Stimulated activated CD8-positive, alpha-beta memory T cell treated with anti-CD3 and anti-CD28 coated beads, Interleukin-4, amount 100 ng/mL, for 24 hours (primary cell): ENCODE measurements around the gene NPTN.

Experiments used
- DNase-seq: peaks from one replicate; pipeline ENCODE4 v3.0.0-alpha.2; 2020; ENCODE audit warnings: low read depth

The NPTN gene

DNA sequence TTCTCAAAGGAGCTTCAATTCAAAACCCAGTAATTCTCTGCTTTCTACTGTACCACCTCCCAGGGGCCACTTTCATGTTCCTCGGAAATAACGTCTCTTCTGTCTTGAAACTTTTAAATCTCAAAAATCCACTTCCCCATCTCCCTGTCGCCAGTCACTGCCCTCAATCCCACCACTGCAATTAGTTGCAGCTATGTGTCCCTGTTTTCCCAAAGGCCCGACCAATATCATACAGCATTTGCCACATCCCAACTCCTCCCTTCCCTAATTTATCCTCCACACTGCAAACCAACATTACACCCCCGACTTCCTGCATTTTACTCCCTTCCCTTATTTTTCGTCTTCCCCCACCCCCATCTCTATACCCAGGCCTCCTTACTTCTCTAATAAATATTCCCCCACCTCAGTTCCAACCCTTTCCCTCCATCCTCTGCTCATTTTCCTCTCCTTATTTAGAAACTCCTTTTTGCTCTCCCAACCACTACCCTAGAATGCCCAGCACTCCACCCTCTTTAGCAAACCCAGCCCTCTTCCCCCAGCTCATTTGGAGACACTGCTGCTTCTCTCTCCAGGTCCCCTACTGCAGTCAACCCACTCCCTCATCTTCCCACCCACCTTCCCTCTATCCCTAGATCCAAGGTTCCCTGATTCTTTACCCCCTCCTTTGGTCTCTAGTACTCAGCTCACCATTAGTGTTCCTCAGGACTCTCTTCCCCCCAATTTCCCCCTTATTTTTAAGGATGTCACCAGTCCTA, 1.1 kb downstream of the NPTN start:
- DNase-seq = no peak

DNA sequence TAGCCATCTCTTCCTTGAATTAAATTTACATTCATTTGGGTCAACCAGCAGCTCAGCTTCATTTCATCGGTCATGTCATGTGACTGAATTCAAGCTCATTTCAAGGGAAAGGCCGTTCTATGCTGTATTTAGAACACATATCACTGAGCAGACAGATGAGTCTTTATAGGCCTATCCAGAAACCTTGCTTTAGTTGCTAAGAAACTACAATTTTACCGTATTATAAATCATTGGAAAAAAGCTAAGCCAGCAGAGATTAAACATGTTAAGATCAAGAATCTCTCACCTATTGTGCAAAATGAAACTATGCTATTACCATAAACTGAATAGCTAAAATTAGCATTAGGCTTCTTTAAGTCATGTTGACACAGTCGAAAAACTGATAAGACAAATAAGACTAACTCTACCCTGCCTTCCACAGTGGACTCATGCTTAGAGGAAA, 2.2 kb downstream of the NPTN start:
- no peak for DNase-seq

DNA sequence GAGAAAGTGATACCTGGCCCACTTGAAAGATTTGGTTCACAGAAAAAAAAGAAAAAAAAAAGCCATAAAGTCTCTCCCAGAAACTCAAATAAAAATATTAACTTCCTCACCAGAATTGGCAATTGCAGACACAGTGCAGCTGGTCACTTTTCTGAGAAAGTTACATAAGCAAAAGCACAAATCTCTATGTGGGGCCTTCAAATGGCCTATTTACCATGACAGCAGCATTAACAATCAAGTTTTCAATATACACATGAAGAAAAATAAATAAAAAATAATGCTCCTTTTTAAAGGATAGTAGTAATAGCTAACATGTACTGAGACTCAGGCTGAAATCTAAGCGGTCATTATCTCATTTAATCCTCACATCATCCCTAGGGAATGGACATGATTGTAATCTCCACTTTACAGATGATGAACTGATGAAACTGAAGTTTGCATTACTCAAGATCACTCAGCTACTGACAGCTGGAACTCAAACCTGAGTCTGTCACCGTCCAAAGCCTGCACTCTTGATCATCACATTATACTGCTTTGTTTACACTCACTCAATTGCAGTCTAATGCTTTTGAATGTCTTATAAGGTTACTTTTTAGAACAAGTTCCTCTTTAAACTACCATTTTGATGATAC, 3.3 kb downstream of the NPTN start:
- DNase-seq = no peak

DNA sequence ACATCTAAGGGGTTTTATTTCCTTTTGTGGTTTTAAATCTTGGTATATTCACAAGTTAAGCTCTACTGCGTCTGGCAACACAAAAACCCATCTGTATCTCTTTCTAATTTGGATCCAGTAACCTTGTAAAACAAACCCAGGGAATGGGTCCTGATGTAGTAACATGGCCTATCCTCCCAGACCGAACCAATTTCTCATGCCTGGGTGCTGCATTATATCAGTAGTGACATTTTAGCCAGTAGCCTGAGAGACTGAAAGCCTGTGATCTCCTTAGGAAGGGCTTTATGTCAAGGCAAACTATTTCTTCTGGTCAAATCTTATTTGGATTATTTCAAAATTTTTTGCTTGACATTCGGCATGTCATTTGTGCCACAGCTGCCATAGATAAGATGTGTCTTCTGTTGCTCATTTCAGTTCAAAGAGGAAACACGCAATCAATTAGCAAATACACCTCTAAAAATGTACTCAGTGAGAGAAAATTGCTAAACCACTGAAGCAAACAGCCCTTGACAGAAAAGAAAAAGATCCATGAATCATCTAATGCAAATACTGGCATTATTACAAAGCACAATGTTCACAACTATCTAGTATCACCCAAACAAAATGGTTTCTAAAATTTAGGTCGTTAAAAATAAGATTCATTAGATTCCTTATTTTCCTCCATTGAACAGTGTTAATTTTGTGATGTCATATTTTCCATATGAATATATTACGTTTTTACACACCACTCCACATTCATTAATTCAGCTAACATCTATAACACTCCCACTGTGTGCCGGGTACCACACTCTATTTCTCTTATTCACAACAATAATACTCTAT, 4.0 kb downstream of the NPTN start:
- DNase-seq = no peak

DNA sequence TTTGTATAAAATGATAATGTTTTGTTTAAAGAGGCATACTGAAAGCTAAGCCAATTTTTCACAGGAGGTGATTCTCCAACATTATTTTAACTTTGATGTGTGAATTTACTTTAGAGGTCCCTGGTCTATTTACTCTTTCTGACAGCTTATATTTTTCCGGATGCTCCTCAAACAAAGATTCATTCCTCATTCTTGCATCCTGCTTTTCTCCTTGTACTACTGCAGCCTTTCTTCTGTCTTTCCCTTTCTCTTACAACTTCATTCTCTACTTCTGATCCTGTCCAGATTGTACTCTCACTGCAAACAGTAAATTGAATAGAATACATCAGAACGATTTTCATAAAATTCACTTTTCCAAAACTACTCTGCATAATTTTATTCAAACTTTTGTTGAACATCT, 5.1 kb downstream of the NPTN start:
- DNase-seq = no peak

DNA sequence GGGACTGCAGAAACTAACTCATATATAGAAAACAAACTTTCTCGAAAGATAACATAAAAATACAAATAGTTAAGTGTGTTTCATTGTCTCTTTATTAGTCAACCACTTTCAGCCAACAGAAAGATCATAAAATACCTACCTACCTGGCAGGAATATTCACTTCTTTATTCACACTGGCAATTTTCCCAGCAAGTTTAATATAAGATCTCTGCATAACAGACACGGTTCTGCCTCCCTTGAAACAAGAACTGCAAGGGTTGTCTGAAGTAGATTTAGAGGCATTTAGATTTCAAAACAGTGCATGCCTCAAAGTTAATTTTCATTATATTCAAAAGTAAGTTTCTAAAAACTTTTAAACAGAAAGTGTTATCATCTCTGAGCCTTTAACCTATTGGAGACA, 7.1 kb downstream of the NPTN start:
- no peak for DNase-seq

DNA sequence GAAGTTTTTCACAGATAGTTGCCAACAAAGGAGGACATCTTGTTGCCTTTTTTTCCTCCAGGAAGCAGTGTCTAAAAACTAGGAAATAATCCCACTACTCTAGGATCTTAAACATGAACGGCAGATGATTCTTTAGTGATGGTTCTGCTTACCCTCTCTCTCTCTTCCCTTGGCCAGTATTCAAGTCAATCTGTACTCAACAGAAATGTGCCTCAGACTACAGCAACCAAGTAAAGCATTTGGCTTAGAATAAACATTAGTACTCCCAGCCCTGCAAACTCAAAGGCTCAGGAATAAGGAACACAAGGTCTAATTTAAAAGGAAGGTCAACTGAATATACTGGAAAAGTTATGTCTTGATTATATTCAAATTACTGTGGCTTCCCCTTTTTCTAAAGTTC, 8.7 kb downstream of the NPTN start:
- DNase-seq = no peak

DNA sequence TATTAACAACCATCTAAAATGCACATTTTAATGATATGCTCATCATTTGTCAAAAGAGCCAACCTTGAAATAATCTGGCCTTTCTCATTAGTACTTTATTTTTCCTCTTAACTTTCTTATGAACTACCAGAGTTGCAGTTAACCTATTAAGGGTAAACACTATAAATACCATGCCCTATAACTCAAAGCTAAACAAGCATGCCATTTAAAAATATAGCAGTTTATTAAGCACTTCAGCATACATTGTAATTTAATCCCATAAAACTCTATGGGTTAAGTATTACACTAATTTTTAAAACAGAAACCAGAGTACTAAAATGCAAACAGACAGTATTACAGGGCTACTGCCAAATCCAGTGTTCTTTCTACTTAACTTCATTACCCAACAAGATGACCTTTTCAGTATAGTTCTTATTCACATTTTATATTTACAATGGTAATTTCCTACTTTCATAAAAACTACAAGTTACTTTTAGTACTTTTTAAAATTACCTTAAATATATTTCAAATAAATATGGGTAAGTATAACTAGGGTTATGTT, 11.8 kb downstream of the NPTN start:
- no peak for DNase-seq

DNA sequence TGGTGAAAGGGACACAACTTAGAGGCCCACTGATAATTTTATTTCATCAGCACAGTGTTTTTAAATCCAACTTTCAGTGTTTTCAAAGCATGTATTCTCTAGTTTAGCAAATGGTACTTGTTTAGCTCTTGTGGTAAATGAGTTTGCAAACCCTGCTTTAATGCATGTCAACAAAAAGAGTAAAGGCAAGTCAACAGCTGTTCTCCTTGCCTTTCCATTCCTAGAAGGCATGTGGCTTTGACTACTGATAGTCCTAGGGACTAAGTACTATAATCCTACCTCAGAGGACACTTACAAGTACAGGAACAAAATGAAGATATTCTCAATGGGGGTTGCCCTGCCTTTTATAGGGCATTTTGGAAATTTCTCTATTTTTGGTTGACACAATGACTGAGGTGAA, 13.1 kb downstream of the NPTN start:
- DNase-seq = no peak

DNA sequence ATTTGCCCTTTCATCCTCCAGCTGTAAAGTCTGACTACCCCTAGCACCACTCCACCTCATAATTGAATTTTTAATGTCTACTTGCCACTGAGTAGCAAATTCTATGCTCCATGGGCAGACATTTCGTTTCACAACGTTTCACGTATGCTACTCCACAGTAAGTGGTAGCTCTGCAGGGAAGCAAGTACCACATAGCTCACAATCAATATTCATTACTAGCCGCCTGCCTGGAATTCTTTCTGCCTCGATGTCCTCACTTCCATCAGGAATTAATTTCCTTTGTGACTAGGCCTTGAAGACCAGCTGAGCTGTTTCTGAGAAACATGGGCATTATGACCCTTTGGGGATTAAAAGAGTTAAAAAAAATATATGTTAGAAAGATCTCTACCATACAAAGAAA, 15.3 kb downstream of the NPTN start:
- DNase-seq = no peak

DNA sequence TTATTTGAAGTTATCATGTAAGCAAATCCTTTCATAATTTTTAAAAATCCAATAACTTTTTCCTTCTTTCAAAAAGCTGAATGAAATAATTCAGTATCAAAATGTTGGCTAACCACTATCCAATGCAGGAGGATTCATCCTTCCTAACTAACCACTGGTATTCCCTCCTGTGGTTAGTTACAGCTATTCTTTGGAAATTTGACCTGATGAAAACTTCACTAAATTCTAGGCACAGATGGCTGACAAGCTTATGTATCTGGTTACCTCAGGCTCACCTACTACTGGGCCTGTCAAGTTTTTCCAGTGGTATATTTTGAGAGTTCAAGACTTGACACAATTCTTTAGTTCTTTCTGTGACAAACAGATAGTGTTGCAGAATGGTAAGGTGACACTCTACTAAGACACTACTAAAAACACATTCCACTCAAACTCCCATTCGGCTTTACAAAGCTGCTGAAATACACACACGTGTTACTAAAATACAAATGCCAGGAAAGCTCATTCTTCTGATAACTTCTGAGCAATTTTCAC, 15.8 kb downstream of the NPTN start:
- DNase-seq = no peak

DNA sequence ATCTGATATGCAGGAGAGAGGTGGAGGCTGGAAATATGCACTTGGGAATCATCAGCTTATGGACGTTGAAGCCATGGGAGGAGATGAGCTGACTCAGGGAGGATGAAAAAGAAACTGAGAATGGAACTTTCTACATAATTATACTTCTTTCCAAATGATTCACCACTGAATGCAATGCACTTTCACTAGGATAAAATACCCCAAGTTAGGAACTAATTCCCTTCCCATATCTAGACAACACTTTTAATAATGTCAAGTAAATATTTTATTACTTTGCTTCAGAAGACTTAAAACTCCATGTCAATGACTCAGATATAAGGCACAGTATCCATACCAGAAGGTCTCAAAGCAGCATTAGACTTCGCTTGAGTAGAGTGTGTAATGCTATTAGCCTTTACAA, 24.2 kb downstream of the NPTN start:
- no peak for DNase-seq

DNA sequence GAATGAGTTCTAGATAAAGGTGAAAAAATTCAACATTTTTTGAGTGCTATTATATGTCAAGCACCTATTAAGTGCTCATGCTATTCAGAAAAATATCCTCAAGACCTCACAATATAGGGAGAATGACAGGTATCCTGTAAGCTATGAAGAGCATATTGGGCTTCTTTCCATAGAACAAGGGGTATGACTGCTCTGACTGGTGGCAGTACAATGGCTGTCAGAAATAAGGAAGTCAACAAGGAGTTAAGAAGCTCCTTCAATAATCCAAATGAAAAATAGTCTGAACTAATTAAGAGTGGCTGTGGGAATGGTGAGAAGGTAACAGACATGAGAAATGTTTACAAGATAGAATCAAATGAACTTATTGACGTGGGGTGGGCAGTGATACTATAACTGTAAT, 24.7 kb downstream of the NPTN start:
- DNase-seq = no peak

DNA sequence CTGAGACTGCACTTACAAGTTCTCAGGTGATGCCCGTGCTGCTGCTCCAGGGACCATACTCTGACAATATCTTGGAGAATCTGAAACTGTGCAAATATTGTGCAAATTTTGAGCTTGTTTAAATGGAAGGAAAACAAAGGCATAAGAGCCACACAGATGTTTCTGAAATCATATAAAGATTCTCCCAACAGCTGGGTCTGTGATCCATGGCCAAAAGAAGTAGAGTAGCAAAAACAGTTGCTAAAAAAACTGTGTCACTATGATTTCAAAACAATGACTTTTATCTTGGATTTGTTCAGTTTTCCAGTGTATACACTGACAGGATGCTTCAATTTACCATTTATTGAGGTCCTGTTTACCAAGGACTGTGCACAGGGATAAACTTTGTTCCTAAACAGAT, 25.3 kb downstream of the NPTN start:
- DNase-seq = no peak

DNA sequence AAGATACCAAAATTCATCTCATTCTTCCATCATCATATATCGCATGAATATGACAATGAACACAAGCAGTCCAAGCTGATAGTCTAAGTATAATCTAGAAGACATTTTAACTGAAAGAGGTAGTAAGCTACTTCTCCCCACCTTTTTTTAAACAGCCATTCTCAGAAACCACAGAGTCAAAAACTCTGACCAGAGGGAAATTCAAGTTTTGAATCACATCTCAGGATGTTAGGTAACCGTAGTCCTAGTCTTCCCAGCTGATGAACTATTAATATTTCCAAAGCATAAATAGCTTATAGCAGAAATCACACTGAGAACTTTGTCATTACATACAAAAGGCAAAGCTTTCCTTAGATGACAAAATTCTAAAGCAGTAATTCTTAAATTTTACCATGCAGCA, 25.8 kb downstream of the NPTN start:
- no peak for DNase-seq

DNA sequence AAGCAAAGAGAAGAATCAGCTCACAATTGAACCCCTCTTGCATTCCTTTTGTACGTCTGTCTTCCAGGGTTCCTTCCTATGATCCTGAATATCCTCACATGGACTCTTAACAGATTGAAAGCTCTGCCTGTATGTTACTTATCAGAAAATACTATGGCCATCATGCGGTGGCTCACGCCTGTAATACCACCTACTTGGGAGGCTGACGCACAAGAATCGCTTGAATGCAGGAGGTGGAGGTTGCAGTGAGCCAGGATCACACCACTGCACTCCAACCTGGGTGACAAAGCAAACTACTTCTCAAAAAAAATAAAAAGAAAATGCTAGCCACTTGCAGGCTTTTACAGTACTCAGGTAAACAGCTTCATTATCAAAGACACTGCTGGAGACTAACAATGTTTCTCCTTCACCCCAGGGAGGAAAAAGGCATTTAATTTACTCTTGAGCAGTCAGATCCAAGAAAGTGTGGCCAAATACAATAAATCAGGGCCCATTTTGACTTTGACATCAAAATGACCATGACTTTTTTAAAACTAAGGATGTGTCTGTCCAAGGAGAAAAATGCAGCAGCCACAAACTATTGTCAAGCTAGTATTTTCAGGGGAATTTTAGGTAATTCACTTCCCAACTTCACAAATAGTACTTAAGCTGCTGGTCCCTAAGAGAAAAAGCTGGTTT, 27.3 kb downstream of the NPTN start:
- DNase-seq = no peak

DNA sequence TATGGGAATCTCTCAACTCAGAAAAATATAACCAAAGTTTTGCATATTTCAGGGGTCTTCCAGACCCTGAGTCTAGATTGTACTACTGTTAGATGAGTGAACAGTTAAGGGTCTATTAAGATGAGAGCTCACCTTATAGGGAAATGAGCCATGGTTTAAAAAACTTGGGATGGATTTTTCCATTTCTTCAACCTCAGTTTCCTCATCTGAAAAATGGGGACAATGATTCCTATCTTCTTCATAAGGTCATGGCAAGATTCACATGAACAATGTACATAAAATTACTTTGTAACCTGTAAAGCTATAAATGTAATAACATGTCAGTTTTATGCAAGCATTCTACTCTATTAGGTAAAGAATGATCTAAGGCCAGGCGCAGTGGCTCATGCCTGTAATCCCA, 28.7 kb downstream of the NPTN start:
- DNase-seq = no peak

DNA sequence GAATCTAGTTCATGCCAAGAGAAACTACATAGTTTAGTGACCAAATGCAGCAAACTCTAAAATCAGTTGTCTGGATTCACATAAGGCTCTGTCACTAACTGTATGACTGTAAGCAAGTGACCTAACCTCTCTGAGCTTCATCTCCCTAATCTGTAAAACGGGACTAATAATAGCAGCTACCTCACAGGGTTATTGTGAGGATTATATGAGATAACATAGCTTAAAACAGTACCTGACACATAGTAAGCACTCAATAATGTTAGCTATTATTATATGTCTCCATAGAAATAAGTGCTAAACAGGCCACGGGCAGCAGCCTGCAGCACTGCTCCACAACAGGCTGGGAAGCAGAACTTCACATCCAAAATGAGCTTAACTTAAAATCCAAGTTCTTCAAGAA, 30.2 kb downstream of the NPTN start:
- DNase-seq = no peak

DNA sequence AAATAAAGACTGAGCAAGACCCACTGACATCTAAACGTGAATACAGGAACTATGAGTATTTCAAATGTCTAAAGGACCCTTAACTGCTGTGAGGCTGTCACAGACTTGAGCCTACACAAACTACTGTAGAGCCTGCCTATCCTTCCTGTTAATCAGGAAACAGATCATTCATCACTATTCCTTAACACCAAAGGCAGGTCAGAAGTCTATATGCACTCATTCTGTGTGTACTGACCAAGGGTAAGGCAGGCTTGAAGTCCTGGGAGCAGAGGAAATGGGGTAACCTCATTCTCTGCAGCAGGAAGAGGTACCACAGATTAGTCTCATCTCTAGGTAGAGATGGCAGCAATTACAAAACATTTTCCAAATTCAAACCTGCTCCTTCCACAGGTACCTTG, 30.7 kb downstream of the NPTN start:
- DNase-seq = no peak

DNA sequence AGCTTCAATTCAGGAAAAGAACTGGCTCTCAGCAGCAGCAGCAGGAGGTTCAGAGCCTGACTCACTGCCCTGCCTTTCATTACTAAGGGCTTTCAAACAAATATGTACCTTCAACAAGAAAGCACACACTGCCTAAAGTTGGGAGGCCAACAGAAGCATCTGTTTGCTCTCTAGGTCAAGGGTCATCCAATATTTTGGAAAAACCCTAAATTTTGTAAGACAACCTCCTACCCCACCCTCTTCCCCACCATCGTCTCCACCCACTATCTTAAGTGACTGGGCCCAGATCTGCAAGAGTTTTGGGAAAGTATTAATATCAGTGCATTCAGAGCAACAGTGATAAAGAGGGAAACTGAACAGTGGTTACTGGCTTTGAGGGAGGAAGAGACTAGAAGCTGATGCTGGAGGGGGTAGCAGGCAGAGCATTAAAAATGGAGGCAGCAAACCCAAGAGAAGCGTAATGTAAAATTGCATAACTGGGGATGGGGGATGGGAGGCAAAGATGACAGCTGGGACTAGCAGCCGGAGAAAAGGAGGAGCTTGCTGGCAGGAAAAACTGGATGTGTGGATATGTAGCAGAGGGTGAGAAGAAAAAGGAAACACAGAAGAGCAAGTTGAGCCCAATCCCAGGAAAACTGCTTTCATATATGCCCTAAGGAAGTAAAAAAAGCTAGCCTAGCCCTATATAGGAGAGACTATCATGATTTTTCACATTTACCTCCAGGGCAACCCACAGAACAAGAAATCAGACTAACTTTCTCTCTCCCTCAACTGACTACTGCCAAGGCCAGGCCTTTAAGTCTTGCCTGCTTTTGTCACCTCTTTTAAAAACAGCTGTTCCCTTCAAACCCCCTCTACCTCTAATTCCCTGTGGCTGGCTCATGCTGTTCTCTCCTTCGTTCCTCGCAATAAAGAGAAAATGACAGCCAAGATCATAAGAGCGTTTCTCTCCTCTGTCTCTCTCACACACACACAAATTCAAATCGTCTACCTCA, 31.4 kb downstream of the NPTN start:
- DNase-seq = no peak
